ENCODE data around the gene AXIN2.

AXIN2 gene

DNA sequence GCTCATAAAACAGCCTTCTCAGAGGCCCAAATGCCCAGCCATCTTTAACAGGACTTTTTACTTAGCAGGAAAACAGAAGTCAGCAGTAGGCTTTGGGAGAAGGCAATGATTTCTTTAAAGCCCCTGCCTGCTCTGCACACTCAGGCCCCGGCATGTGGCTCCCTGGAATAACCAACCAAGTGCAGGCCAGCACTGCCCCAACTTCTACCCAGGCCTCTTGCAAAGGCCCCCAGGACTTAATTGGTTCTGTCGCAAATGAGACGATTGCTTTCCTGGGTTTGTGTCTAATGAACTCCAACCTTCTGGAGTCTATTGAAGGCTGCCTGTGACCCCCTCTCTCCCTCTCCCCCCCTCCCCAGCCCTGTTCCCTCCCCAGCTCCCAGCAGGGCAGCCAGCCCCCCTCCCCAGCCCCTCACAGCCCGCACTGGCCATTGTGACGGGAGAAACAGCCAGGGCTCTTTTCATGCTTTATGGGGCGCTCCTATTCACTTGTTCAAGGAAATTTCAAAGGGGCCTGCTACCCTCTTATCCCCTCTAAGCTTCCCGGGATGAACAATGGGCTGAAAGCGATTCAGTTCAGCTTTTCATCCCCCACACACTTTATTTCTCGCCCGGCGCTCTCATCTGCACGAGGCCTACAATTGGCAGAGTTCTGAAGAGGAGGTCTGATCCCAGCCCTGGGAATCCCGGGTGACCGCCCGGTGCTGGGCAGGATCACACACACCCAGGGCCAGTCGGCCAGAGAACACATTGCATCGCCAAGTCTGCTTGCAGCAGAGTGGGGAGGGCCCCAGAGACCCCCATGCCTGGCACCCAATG, 15.5 kb downstream of the AXIN2 start:
- H3K9ac ChIP-seq (ENCODE audit: low read depth, low read length, poor library complexity, severe bottlenecking): no peak overlapping the region
- H4K20me1 ChIP-seq (ENCODE audit: insufficient read depth, low read length, poor library complexity, severe bottlenecking): no peaks in the 10 kb centered on the region

DNA sequence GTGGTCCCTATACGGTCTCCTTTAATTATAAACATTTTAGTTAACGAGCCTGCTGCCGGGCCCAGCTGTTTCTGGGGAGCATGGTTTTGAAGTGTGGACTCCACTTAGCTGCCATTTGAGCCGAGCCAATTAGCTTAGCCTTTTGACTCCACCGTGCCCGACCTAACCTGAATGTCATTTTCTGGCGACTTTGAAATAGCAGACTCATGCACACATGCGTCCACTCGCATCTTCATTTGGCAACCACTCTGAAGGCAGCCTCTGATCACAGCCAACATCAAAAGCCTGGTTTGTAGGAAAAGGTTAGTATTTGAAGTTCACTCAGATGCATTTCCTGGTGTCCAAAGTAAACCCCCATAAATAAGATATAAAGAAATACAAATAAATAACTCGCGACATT, 16.8 kb downstream of the AXIN2 start:
- Histone ChIP-seq H3K4me1 (ENCODE audit: insufficient read depth, low read length, poor library complexity, severe bottlenecking) (no peaks in the 10 kb centered on the region), H3K9ac (ENCODE audit: low read depth, low read length, poor library complexity, severe bottlenecking) (no peak overlapping the region), H3F3A (ENCODE audit: low read depth) (no peaks in the 10 kb centered on the region), H4K20me1 (ENCODE audit: insufficient read depth, low read length, poor library complexity, severe bottlenecking) (no peaks in the 10 kb centered on the region), H2AFZ (ENCODE audit: low read length) (no peak overlapping the region), H3K9me3 (ENCODE audit: insufficient read depth, low read depth, low read length) (no peaks in the 10 kb centered on the region), H3K4me3 (ENCODE audit: low read length, poor library complexity, severe bottlenecking) (no peak overlapping the region), H3K79me2 (ENCODE audit: insufficient read depth, low read length) (no peaks in the 10 kb centered on the region), H3K27me3 (ENCODE audit: insufficient read depth, low read length, poor library complexity, severe bottlenecking) (no peaks in the 10 kb centered on the region), H3K9me2 (replicated peaks; ENCODE audit: low read depth, low read length) (no peaks in the 10 kb centered on the region), H3K4me2 (ENCODE audit: low read depth, low read length, poor library complexity, severe bottlenecking) (no peak overlapping the region), H3K36me3 (ENCODE audit: insufficient read depth, low read length) (no peaks in the 10 kb centered on the region)
- no peak for TF ChIP-seq EZH2phosphoT487 (IDR thresholded peaks at IDR 0.05; ENCODE audit: borderline replicate concordance)
- TF ChIP-seq, protein P1, sequence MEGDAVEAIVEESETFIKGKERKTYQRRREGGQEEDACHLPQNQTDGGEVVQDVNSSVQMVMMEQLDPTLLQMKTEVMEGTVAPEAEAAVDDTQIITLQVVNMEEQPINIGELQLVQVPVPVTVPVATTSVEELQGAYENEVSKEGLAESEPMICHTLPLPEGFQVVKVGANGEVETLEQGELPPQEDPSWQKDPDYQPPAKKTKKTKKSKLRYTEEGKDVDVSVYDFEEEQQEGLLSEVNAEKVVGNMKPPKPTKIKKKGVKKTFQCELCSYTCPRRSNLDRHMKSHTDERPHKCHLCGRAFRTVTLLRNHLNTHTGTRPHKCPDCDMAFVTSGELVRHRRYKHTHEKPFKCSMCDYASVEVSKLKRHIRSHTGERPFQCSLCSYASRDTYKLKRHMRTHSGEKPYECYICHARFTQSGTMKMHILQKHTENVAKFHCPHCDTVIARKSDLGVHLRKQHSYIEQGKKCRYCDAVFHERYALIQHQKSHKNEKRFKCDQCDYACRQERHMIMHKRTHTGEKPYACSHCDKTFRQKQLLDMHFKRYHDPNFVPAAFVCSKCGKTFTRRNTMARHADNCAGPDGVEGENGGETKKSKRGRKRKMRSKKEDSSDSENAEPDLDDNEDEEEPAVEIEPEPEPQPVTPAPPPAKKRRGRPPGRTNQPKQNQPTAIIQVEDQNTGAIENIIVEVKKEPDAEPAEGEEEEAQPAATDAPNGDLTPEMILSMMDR (conservative IDR thresholded peaks at IDR 0.05; ENCODE audit: low read length): no peak

More for the DNA sequence above, 15.5 kb downstream of the AXIN2 start:
- Histone ChIP-seq H3K27me3 (ENCODE audit: insufficient read depth, low read length, poor library complexity, severe bottlenecking) (no peaks in the 10 kb centered on the region), H3K4me3 (ENCODE audit: low read length, poor library complexity, severe bottlenecking) (no peak overlapping the region), H3K9me2 (replicated peaks; ENCODE audit: low read depth, low read length) (no peaks in the 10 kb centered on the region), H3F3A (ENCODE audit: low read depth) (no peaks in the 10 kb centered on the region), H3K4me1 (ENCODE audit: insufficient read depth, low read length, poor library complexity, severe bottlenecking) (no peaks in the 10 kb centered on the region), H3K9me3 (ENCODE audit: insufficient read depth, low read depth, low read length) (no peaks in the 10 kb centered on the region), H3K36me3 (ENCODE audit: insufficient read depth, low read length) (no peaks in the 10 kb centered on the region), H3K79me2 (ENCODE audit: insufficient read depth, low read length) (no peaks in the 10 kb centered on the region), H2AFZ (ENCODE audit: low read length) (no peak overlapping the region), H3K4me2 (ENCODE audit: low read depth, low read length, poor library complexity, severe bottlenecking) (no peak overlapping the region)
- TF ChIP-seq, protein P1 (conservative IDR thresholded peaks at IDR 0.05; ENCODE audit: low read length): no peak
- no peak for TF ChIP-seq EZH2phosphoT487 (IDR thresholded peaks at IDR 0.05; ENCODE audit: borderline replicate concordance)

DNA sequence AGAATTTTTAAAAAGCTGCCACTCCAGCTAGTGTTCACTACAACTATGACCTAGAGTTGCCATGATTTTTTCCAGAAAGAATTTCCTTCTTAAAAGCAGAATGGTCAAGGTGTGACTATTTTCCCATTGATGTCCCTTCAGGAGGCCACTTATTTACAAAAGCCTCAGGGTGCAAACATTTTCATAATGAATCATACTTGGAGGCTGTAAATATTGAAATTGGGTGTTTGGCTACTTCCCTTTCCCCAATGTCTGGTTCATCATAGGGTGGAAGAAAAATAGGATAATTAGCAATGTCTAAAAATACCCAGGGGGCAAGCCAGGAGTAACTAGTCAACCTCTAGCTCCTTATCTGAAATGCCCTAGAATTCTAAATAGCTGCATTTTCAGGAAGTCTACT, 18.8 kb downstream of the AXIN2 start:
- no peaks in the 10 kb centered on the region for H3F3A ChIP-seq (ENCODE audit: low read depth)
- H2AFZ ChIP-seq (ENCODE audit: low read length): no peak overlapping the region
- H3K4me3 ChIP-seq (ENCODE audit: low read length, poor library complexity, severe bottlenecking): no peak overlapping the region
- no peaks in the 10 kb centered on the region for H4K20me1 ChIP-seq (ENCODE audit: insufficient read depth, low read length, poor library complexity, severe bottlenecking)
- H3K27me3 ChIP-seq (ENCODE audit: insufficient read depth, low read length, poor library complexity, severe bottlenecking): no peaks in the 10 kb centered on the region
- H3K36me3 ChIP-seq (ENCODE audit: insufficient read depth, low read length): no peaks in the 10 kb centered on the region
- no peaks in the 10 kb centered on the region for H3K9me2 ChIP-seq (replicated peaks; ENCODE audit: low read depth, low read length)
- H3K9ac ChIP-seq (ENCODE audit: low read depth, low read length, poor library complexity, severe bottlenecking): no peak overlapping the region
- no peaks in the 10 kb centered on the region for H3K9me3 ChIP-seq (ENCODE audit: insufficient read depth, low read depth, low read length)
- no peaks in the 10 kb centered on the region for H3K79me2 ChIP-seq (ENCODE audit: insufficient read depth, low read length)
- no peaks in the 10 kb centered on the region for H3K4me1 ChIP-seq (ENCODE audit: insufficient read depth, low read length, poor library complexity, severe bottlenecking)
- no peak overlapping the region for H3K4me2 ChIP-seq (ENCODE audit: low read depth, low read length, poor library complexity, severe bottlenecking)
- TF ChIP-seq EZH2phosphoT487 (IDR thresholded peaks at IDR 0.05; ENCODE audit: borderline replicate concordance): no peak
- TF ChIP-seq, protein P1 (conservative IDR thresholded peaks at IDR 0.05; ENCODE audit: low read length): no peak
